ENCODE results near the gene TRIM17.

GRCh38 chr1:228438266-228438665 lies 21.6 kb upstream of the TRIM17 start:
- TF ChIP-seq MAFK (IDR thresholded peaks at IDR 0.05; ENCODE audit: low read length): no peak
- TF ChIP-seq KDM1A (IDR thresholded peaks at IDR 0.05): no peak
- TF ChIP-seq POLR2A (conservative IDR thresholded peaks at IDR 0.05): no peak
- TF ChIP-seq PRMT5 (CRISPR knock-in tag; IDR thresholded peaks at IDR 0.05): no peak
- no peak for TF ChIP-seq ZNF274 (IDR thresholded peaks at IDR 0.05; ENCODE audit: borderline replicate concordance, low read depth, low read length)
- no peak for TF ChIP-seq TARDBP (IDR thresholded peaks at IDR 0.05)
- TF ChIP-seq XRCC5 (IDR thresholded peaks at IDR 0.05; ENCODE audit: low read depth, low read length): no peak
- no peak for TF ChIP-seq FIP1L1 (IDR thresholded peaks at IDR 0.05; ENCODE audit: low read depth, low read length, poor library complexity, severe bottlenecking)
- no peak for TF ChIP-seq ZNF24 (IDR thresholded peaks at IDR 0.05)
- no peak for TF ChIP-seq PKNOX1 (IDR thresholded peaks at IDR 0.05)

Measured in K562 (cell line).